Activated CD8-positive, alpha-beta memory T cell treated with anti-CD3 and anti-CD28 coated beads for 4 hours (primary cell): ENCODE measurements around the gene DNALI1.

Experiments
- DNase-seq, 2 donors: peaks; one replicate each; pipeline ENCODE4 v3.0.0-alpha.2; 2020; ENCODE audit warnings: low read depth in 2 of 2

The DNALI1 gene

DNA sequence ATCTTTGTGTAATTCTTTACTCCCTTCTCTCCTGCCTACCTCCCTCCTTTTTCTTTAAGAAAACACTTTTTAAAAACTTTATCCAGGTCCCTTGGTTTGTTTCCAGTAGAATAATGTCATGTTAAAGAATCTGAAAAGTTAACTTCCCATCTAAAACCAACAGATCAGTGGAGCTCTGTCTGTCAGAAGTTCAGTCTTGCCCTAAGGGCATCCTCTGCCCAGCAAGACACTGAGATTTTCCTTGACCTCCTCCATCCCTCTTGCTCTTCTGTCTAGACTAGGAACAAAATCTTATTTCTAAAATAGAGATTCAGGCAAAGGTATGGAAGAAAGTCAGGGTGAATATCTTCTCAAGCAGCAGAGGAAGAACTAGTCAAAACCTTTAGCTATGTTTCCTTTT, 44.7 kb downstream of the DNALI1 start:
- DNase-seq: no peak

DNA sequence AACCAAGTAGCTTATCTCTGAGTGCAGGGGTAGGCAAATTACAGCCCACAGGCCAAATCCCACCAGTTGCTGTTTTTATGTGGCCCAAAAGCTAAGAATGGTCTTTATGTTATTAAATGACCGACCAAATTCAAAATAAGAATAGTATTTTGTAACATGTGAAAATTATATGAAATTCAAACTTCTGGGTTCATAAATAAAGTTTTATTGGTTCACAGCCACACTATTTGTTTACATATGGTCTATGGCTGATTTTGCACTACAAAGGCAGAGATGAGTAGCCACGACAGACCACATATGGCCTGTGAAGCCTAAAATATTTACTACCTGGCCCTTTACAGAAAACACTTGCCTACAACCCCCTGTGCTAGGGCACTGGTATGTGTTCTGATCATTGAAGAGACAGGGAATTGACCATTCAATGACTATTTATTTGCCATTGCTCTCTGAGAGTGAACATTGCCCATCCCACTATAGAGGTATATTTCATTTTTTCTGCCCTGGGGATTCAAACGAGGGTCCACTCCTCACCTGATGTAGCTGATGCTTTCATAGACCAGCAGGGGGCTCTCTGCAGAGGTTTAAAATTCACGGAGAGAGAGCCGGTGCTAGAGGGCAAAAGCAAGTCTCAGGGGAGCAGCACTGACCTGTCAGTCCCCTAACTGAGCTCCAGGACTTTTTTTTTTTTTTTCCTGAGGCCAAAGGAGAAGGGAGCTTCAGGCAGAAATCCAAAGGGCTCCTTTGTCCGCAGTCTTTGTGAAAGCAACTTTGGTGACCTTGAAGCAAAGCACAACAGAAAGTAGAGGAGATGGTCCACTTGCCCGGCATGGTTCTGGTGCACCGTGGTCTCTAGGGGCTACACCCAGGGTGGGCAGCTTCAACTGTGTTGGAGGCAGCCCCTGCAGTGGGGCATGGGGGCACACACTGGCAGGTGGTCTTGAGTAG, 46.3 kb downstream of the DNALI1 start:
- DNase-seq: no peak

DNA sequence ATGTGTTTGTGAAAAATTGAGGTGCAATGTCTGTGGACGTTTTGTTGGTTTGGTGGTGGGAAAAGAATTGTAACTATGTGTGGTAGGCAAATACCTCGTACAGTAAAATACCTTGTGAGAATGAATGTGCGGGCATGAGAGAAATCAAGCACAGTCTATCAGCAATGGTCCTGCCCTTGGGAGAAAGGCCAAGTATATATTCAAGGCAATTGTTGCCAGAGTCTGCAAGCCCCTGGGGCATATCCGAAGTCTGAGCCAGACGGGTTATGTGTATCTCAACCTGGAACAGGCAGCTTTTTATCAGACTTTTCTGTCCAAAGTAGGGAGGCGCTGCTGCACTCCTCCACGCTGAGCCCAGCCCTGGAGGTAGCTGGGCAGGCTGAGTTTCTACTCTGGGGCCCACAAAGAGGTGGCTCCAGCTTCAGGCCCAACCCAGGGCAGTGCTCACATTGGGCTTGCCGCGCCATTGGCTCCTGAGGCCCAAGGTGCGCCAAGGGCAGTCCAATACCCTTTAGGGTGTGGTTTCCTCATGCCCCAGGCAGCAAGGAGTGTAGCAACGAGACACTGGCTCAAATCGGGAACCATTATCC, 48.4 kb downstream of the DNALI1 start:
- DNase-seq: no peak

DNA sequence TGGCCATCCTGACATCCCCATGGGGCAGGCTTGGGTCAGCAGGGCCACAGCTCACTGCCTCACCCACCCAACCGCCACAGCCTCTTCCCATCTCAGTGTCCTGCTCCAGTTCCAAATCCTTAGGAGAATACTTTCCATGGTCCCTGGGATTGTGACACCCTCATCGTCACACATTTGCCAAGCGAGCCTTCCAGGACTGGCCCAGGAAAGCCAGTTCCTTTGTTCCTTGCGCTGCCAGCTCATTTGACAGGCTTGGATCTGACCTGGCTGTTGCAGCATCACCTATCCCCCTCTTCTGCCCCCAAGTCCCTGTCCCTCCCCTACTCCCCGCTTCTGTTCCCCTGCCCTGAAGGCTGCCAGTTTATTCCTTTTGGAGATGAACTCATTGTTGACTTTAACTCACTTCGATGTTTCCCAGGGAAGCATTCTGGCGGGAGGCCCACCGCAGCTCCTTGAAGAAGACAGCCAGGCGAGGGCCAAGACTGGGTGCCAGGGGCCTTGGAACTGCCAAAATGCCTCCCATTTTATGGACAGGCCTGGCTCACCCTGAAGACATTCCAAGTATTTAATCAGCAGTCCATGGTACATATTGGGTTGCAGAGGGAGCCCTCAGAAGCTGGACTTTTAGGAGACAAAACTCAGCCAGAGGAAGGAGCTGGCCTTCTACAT, 49.2 kb downstream of the DNALI1 start:
- no peak for DNase-seq

DNA sequence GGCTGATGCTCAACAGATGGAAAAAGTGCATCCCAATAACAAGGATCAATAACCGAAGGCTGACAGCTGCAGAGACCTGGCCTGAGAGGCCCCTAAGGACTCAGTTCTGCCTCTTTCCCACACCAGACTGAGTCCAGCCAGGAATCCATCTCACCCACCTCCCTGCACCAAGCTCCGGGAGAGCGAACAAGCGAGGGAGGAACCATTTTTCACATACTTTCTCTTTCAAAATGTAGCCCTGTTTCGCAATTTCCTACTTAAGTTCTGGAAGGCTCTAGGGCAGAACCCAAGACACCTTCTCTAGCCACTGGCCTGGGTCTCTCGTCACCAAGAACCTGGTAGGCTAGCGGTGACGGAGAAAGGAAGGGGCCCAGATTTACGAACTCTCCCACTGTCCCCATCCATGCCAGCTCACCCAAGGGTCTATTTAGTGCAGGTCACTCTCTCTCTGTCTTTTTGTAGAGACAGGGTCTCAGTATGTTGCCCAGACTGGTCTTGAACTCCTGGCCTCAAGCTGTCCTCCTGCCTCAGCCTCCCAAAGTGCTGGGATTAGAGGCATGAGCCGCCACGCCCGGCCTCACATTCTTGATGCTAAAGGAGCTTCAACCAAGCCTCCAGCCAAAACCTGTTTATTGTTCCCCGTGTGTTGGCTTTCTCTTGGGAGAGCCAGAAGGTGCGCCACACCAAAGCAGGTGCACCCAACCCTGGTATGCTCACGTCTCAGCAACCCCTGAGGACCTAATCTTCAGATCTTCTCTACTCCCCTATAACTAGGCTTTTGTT, 49.9 kb downstream of the DNALI1 start:
- no peak for DNase-seq

DNA sequence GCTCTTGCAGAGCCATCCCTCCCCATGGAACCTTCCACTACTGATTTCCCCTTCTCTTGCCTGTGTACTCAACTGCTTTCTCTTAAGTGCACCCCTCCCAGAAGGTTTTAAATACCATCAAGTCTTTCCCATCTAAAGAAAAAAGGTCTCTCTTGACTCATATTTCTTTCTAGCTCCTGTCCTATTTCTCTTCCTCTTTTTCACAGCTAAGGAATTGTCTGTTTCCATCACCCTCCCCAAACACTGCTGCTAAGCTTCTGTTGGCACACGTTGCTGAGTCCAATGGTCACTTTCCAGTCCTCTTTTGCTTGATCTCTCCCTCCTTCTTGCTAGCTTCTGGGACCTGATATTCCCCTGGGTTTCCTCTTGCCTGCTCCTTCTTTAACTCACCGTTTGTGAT, 52.3 kb downstream of the DNALI1 start:
- DNase-seq: no peak

DNA sequence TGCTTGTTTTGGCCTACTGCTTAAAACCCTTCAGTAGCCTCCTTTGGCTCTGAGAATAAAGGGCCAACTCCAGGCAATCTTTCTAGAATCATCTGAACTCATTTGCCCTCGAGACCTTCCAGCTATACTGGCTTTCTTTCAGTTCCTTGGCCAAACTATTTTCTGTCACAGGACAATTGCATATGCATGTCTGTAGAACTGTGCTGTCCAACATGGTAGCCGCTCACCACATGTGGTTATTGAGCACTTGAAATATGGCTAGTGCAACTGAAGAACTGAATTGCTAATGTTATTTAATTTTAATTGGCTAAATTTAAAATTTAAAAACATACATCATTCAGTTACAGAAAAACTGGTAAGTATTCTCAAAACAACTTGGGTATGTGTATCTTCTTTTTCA, 53.3 kb downstream of the DNALI1 start:
- DNase-seq: no peak

DNA sequence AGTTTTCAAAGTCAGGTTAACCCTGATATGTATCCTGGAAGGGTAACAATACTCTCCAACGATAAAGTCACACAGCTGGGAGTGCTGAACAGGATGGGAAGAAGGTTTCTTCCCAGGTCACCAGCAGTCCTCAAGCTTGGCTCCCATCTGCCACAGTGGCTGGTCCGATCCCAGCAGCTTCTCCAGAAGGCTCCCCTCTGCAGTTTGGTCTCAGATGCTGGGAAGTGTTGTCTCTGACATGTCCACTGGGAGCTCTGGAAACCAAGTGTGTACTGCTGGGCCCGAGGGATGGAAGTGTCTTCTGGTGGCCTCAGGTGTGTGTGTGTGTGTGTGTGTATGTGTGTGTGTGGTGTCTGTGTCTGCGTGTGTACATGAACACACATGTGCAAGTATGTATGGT, 55.4 kb downstream of the DNALI1 start:
- DNase-seq: no peak

DNA sequence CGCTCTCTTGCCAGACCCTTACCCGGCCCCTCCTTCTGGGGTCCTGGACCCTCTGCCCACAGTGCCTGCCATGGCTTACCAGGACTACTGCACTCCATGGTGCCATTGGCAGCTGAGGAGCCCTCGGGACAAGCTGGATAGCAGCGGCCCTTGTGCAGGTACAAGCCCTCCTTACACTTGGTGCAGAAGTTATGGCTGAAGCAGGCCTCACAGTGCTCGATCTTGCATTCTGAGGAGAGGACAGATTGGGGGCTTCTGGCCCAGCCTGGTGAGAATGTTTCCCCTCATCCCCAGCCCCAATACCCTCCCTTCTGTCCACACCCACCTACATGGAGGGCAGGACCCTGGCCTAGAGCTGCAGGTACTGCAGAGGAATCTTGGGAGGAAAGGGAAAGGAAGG, 57.4 kb downstream of the DNALI1 start:
- no peak for DNase-seq

DNA sequence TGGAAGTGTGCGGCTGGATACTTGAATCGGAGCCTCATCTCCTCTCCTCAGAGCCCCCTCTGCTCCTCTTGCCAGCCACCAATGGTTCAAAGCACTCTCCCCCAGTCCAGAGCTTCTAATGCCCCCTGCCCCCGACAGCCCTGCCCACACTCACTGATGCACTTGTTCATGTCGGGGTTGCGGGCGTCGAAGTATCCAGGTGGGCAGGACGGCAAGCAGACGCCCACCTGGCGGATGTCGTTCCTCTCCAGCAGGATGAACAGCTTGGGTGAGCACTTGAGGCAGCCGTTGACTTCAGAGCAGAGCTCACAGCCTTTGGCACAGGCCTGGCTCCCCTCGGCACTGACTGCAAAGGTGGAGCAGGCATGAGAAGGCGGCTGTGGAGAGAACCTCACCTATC, 59.6 kb downstream of the DNALI1 start:
- no peak for DNase-seq
